ENCODE data around the gene AKR1E2. TPM values are rescaled to one million over a fixed set of nuclear protein-coding genes. Genes with fewer than 3 reads are reported as not detected.

The AKR1E2 gene
- total and polyA plus RNA-seq, 2 donors from 2014 or later, result 1.8 to 5.8 TPM

GRCh38 chr10:4887501-4887900, 61.5 kb downstream of the AKR1E2 start:
- Histone ChIP-seq H3K9me3 (ENCODE audit: control insufficient read depth in 2 of 3, insufficient read depth in 1 of 3, low read length in 3 of 3) (no peaks in the 10 kb centered on the region), H3K27ac (ENCODE audit: low read depth in 2 of 2, low read length in 2 of 2) (no peak overlapping the region), H3K4me3 (ENCODE audit: low read length in 3 of 3) (no peak overlapping the region), H3K36me3 (ENCODE audit: control insufficient read depth in 2 of 3, insufficient read depth in 3 of 3, low read length in 3 of 3) (no peaks in the 10 kb centered on the region), H3K9ac (ENCODE audit: low read length in 3 of 3) (no peak overlapping the region), H3K4me1 (ENCODE audit: control insufficient read depth in 2 of 3, insufficient read depth in 2 of 3, low read depth in 1 of 3, low read length in 3 of 3) (no peaks in the 10 kb centered on the region), H3K27me3 (ENCODE audit: control insufficient read depth, insufficient read depth, low read length) (no peaks in the 10 kb centered on the region)
- FAIRE-seq (no peak), DNase-seq (no peak)
- TF ChIP-seq CTCF (IDR thresholded peaks at IDR 0.05; ENCODE audit: borderline replicate concordance, extremely low read depth, insufficient read depth), result no peak
- intact Hi-C loops (cut with DNase I), result no loop called here

DNA sequence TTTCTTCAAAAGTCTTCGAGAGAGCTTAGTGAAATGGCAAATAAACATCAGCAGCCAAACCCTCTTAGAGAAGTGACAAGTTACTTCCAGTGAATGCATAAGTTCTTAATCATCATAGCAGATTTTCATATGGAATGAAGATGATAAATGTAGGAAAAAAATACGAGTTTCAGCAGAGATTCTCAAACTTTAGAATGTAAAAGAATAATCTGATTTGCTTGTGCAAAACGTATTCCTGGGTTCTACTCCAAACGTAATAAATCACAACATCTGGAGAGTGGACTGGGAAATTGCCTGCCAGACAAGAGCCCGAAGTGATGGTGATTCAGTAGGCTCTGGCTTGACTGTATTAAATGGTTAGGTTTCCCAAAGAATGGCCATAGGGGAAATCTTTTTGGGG, 62.2 kb downstream of the AKR1E2 start:
- DNase-seq (no peak), FAIRE-seq (no peak)
- TF ChIP-seq CTCF (IDR thresholded peaks at IDR 0.05; ENCODE audit: borderline replicate concordance, extremely low read depth, insufficient read depth), result no peak
- intact Hi-C loops (cut with DNase I), result no loop called here
- no peak overlapping the region for H3K4me3 ChIP-seq (ENCODE audit: low read length in 3 of 3)
- H3K36me3 ChIP-seq (ENCODE audit: control insufficient read depth in 2 of 3, insufficient read depth in 3 of 3, low read length in 3 of 3), result no peaks in the 10 kb centered on the region
- no peak overlapping the region for H3K9ac ChIP-seq (ENCODE audit: low read length in 3 of 3)
- H3K4me1 ChIP-seq (ENCODE audit: control insufficient read depth in 2 of 3, insufficient read depth in 2 of 3, low read depth in 1 of 3, low read length in 3 of 3), result no peaks in the 10 kb centered on the region
- H3K9me3 ChIP-seq (ENCODE audit: control insufficient read depth in 2 of 3, insufficient read depth in 1 of 3, low read length in 3 of 3), result no peaks in the 10 kb centered on the region
- no peak overlapping the region for H3K27ac ChIP-seq (ENCODE audit: low read depth in 2 of 2, low read length in 2 of 2)
- no peaks in the 10 kb centered on the region for H3K27me3 ChIP-seq (ENCODE audit: control insufficient read depth, insufficient read depth, low read length)

GRCh38 chr10:4889959-4890358, 64.0 kb downstream of the AKR1E2 start:
- Histone ChIP-seq H3K9me3 (ENCODE audit: control insufficient read depth in 2 of 3, insufficient read depth in 1 of 3, low read length in 3 of 3) (no peaks in the 10 kb centered on the region), H3K9ac (ENCODE audit: low read length in 3 of 3) (no peak overlapping the region), H3K4me1 (ENCODE audit: control insufficient read depth in 2 of 3, insufficient read depth in 2 of 3, low read depth in 1 of 3, low read length in 3 of 3) (no peaks in the 10 kb centered on the region), H3K4me3 (ENCODE audit: low read length in 3 of 3) (no peak overlapping the region), H3K27me3 (ENCODE audit: control insufficient read depth, insufficient read depth, low read length) (no peaks in the 10 kb centered on the region), H3K27ac (ENCODE audit: low read depth in 2 of 2, low read length in 2 of 2) (no peak overlapping the region), H3K36me3 (ENCODE audit: control insufficient read depth in 2 of 3, insufficient read depth in 3 of 3, low read length in 3 of 3) (no peaks in the 10 kb centered on the region)
- no peak for DNase-seq
- intact Hi-C loops (cut with DNase I), result no loop called here
- no peak for TF ChIP-seq CTCF (IDR thresholded peaks at IDR 0.05; ENCODE audit: borderline replicate concordance, extremely low read depth, insufficient read depth)
- no peak for FAIRE-seq

- H3K9ac ChIP-seq (ENCODE audit: low read length in 3 of 3), result no peak overlapping the region
- no peaks in the 10 kb centered on the region for H3K27me3 ChIP-seq (ENCODE audit: control insufficient read depth, insufficient read depth, low read length)
- DNase-seq (no peak), FAIRE-seq (no peak)
- H3K36me3 ChIP-seq (ENCODE audit: control insufficient read depth in 2 of 3, insufficient read depth in 3 of 3, low read length in 3 of 3), result no peaks in the 10 kb centered on the region
- H3K9me3 ChIP-seq (ENCODE audit: control insufficient read depth in 2 of 3, insufficient read depth in 1 of 3, low read length in 3 of 3), result no peaks in the 10 kb centered on the region
- no peak for TF ChIP-seq CTCF (IDR thresholded peaks at IDR 0.05; ENCODE audit: borderline replicate concordance, extremely low read depth, insufficient read depth)
- no peak overlapping the region for H3K27ac ChIP-seq (ENCODE audit: low read depth in 2 of 2, low read length in 2 of 2)
- H3K4me3 ChIP-seq (ENCODE audit: low read length in 3 of 3), result no peak overlapping the region
- intact Hi-C loops (cut with DNase I), result no loop called here
- H3K4me1 ChIP-seq (ENCODE audit: control insufficient read depth in 2 of 3, insufficient read depth in 2 of 3, low read depth in 1 of 3, low read length in 3 of 3), result no peaks in the 10 kb centered on the region
These were observed 66.7 kb downstream of the AKR1E2 start for GRCh38 chr10:4892681-4893080.
